ENCODE measurements around the gene DPP7. TPM values are rescaled to one million over a fixed set of nuclear protein-coding genes. Genes with fewer than 3 reads are reported as not detected.

DPP7 gene
- total and polyA plus RNA-seq, 2 of the 4 experiments (the other 2 are of a cell fraction) = 14.9 to 76.4 TPM

DNA sequence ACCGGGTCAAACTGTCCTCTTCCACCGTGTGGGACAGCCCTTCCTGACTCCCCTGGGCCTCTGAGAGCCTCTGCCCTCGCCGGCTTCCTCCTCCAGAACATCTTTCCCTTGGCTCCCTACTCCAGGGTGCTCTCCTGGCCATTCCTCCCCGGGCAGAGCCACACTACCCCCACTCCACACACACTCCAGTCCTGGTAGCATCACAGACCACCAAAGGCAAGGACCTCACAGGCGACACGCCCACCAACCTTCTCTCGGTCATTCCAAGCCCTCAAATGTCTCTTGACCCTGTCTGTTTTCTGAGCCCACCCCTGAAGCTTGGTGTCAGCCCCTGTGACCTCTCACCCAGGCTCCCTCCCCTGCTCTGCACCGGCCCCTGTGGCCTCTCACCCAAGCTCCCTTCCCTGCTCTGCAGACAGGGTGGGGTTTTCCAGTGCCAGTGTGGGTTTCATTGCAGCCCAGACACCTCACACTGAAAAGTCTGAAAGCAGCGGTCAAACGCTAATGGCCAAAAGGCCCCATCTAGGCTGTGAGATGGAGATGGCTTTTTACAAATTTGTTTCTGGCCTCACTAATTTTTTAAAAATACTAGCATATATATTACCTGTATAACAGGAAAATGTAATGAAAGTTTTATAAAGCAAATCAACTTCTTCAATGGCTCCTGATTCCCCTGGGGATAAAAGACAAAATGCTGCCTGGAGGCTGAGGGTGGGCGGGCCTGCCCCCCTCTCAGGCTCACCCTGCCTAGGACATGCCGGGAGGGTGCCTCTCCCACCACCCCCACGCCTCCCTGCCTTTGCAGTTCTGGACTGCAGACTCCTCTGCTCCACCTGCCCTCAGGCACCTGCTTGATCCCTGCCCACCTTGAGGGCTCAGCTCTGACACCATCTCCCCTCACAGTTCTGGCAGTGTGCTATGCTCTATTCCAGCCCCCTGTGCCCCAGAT, 44.8 kb upstream of the DPP7 start:
- TF ChIP-seq POLR2A (IDR thresholded peaks at IDR 0.05; ENCODE audit: low read depth, low read length) = no peak
- TF ChIP-seq SMC3 (IDR thresholded peaks at IDR 0.05; ENCODE audit: low read depth, low read length) = no peak
- no peak for TF ChIP-seq MAFK (IDR thresholded peaks at IDR 0.05; ENCODE audit: low read depth, low read length)
- TF ChIP-seq, protein P1, sequence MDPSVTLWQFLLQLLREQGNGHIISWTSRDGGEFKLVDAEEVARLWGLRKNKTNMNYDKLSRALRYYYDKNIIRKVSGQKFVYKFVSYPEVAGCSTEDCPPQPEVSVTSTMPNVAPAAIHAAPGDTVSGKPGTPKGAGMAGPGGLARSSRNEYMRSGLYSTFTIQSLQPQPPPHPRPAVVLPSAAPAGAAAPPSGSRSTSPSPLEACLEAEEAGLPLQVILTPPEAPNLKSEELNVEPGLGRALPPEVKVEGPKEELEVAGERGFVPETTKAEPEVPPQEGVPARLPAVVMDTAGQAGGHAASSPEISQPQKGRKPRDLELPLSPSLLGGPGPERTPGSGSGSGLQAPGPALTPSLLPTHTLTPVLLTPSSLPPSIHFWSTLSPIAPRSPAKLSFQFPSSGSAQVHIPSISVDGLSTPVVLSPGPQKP (IDR thresholded peaks at IDR 0.05; ENCODE audit: borderline replicate concordance, low read depth, low read length) = no peak
- TF ChIP-seq RCOR1 (IDR thresholded peaks at IDR 0.05; ENCODE audit: insufficient replicate concordance, low read length) = no peak
- Histone ChIP-seq H3K27ac (ENCODE audit: insufficient read depth, low read length) (no peak overlapping the region), H3K9ac (ENCODE audit: low read depth, low read length) (no peak overlapping the region), H3K4me3 (ENCODE audit: insufficient read depth, low read depth, low read length) (no peak overlapping the region), H3K9me1 (ENCODE audit: insufficient read depth, low read length) (no peaks in the 10 kb centered on the region), H2BK20ac (ENCODE audit: low read depth, low read length) (no peak overlapping the region), H2BK15ac (ENCODE audit: low read depth, low read length) (no peak overlapping the region), H3K18ac (ENCODE audit: low read depth, low read length) (no peak overlapping the region), H3K27me3 (ENCODE audit: control insufficient read depth, insufficient read depth, low read length) (peaks cover 75% of the 10 kb centered on the region), H2AK9ac (replicated peaks; ENCODE audit: low read depth, low read length, poor library complexity) (no peak overlapping the region), H3K4me2 (ENCODE audit: low read depth, low read length) (no peak overlapping the region), H2BK120ac (ENCODE audit: low read depth, low read length) (no peak overlapping the region), H3K79me1 (ENCODE audit: low read depth in 1 of 2, low read length in 2 of 2) (no peaks in the 10 kb centered on the region), H2AK5ac (ENCODE audit: low read depth, low read length) (no peak overlapping the region), H4K20me1 (ENCODE audit: insufficient read depth, low read length) (0 out of 2 replicates have a peak, but pooled peaks cover 5% of the 10 kb centered on the region), H4K8ac (ENCODE audit: low read depth in 2 of 2, low read length in 2 of 2) (no peak overlapping the region), H3K4me1 (ENCODE audit: control insufficient read depth, insufficient read depth, low read length) (peaks cover 2% of the 10 kb centered on the region; the same call in 1 of the 2 replicates), H2AFZ (replicated peaks; ENCODE audit: low read length, poor library complexity) (no peak overlapping the region), H3K4ac (ENCODE audit: low read depth, low read length) (no peak overlapping the region), H3K9me3 (ENCODE audit: control insufficient read depth, insufficient read depth, low read length) (no peaks in the 10 kb centered on the region), H3K36me3 (ENCODE audit: control insufficient read depth, insufficient read depth, low read length) (no peaks in the 10 kb centered on the region), H4K5ac (ENCODE audit: low read depth, low read length) (no peak overlapping the region), H3K14ac (replicated peaks; ENCODE audit: low read depth, low read length) (no peak overlapping the region), H4K91ac (ENCODE audit: insufficient read depth, low read depth, low read length) (no peak overlapping the region), H3K23ac (ENCODE audit: low read depth, low read length) (no peak overlapping the region), H3K56ac (ENCODE audit: extremely low read depth, insufficient read depth, low read length) (no peak overlapping the region), H2BK5ac (ENCODE audit: low read depth, low read length, poor library complexity, severe bottlenecking) (no peak overlapping the region)
- dilution Hi-C loops (cut with HindIII; ENCODE audit: low sequenced_read_pairs, unreplicated experiment) (no loop called here), intact Hi-C loops (cut with micrococcal nuclease) (no loop called here), in situ Hi-C loops (cut with MboI; ENCODE audit: low sequenced_read_pairs) (no loop called here)
- ChIA-PET POLR2A (ENCODE audit: unreplicated experiment) (no interaction called here), CTCF (no interaction called here)
- no peak for DNase-seq
- ATAC-seq (ENCODE audit: low read depth) = no peak
- WGBS, 2 experiments (ENCODE audit: extremely low coverage in 2 of 2, insufficient read length in 1 of 2) = 3% methylated on average over 5 of the region's 14 CpGs; no CpG with 5 or more reads in 1 of the 2 experiments
- BruUV-seq (replicated peaks) = no TSS peak

Data from IMR-90 (cell line).